Prostate gland (tissue), 2 donors: ENCODE results near the gene DPPA3. TPM values are rescaled to one million over a fixed set of nuclear protein-coding genes. Genes with fewer than 3 reads are reported as not detected.

ENCODE experiments used
- DNase-seq: peaks from one replicate; pipeline ENCODE4 v3.0.0-alpha.2; 2019; ENCODE audit warnings: low spot score
- H3K27ac ChIP-seq, 2 donors: fragments of 200-600 bp; sonication (generic); 2 replicates each; pipeline ENCODE4 v1.5.1; 2017 to 2019
- H3K27me3 ChIP-seq: fragments of 200-600 bp; sonication (generic); replicated peaks from 2 replicates; pipeline ENCODE4 v1.5.1; 2019; ENCODE audit not compliant: insufficient read depth
- H3K36me3 ChIP-seq, 2 donors: fragments of 200-600 bp; sonication (generic); 1 replicate in 1 of 2; 2 replicates in 1 of 2; pipeline versions ENCODE4 v1.5.1 to v1.8.1; 2017 to 2019
- H3K4me1 ChIP-seq: fragments of 200-600 bp; sonication (generic); replicated peaks from 2 replicates; pipeline ENCODE4 v1.5.1; 2019
- H3K4me3 ChIP-seq, 2 donors: fragments of 200-600 bp; sonication (generic); 2 replicates each; pipeline ENCODE4 v1.5.1; 2017 to 2019
- H3K9me3 ChIP-seq: fragments of 200-600 bp; sonication (generic); 2 replicates; pipeline ENCODE4 v1.5.1; 2017
- POLR2A ChIP-seq: fragments of 450-650 bp; IDR thresholded peaks from one replicate; pipeline ENCODE4 v1.6.1; 2016; ENCODE audit warnings: antibody characterized with exemption, mild to moderate bottlenecking
- POLR2AphosphoS5 ChIP-seq: sonication (generic); formaldehyde crosslinking; IDR thresholded peaks from one replicate; pipeline ENCODE4 v1.6.1; 2017; ENCODE audit warnings: antibody characterized with exemption
- WGBS: methylation state at CpG from one replicate; pipeline ENCODE4 v1.1.5; 2018; 5-methylcytosine and 5-hydroxymethylcytosine counted together
- intact Hi-C: fragments of 100-400 bp; cut with DNase I; formaldehyde crosslinking; loops from one replicate; pipeline ENCODE4 v1.14.2; 2022
- total RNA-seq, 2 donors: library from RNA; depleted of rRNA; stranded (reverse); fragments of >200 nt; gene quantifications; one replicate each; pipeline ENCODE4 v1.1.0, GENCODE V29; 2016
- TF ChIP-seq, protein P1 (sequence below), 4 experiments: fragments of 200-600 bp in 2 of 4; fragments of 450-650 bp in 2 of 4; sonication (generic) in 2 of 4; IDR thresholded peaks; 1 replicate in 3 of 4; 2 replicates in 1 of 4; pipeline ENCODE4 v1.5.1; 2016 to 2019; ENCODE audit warnings: antibody characterized with exemption in 4 of 4, mild to moderate bottlenecking in 2 of 4, moderate library complexity in 2 of 4

DPPA3 gene
- total RNA-seq, 2 donors from 2014 or later = 1.8 TPM; not detected in 1

DNA sequence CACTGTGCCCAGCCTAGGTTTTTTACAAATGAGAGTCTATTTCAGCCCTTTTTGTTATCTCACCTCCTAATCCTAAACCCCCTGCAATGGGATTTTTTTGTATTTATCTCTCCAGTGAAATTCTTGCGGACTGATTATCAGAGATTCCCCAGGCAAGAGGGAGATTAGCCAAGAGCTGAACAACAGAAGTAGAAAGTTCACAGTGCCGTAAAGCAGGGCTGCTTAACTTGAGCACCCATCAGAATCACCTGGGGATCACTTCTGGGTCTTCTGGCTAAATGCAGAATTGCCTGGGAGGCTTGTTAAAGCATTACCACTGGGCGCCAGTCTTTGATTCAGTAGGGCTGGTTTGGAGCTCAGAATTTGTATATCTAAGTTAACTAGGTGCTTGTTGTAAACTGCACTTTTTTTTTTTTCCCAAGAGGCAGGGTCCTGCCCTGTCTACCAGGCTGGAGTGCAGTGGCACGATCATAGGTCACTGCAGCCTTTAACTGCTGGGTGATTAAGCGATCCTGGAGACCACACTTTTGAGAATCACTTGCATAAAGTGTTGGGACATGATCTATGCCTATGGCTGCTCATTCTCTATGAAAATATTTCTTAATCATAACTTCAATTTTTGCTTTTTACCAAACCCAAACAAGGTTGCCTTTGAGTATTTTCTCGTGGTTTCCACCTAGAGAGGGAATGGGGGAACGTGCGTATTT, 1.1 kb upstream of the DPPA3 start:
- Histone ChIP-seq H3K4me3 (no peak overlapping the region), H3K36me3 (no peaks in the 10 kb centered on the region), H3K27me3 (no peaks in the 10 kb centered on the region), H3K4me1 (no peaks in the 10 kb centered on the region), H3K9me3 (no peaks in the 10 kb centered on the region), H3K27ac (no peak overlapping the region)
- WGBS = 47% methylated on average over 8 of the region's 8 CpGs
- intact Hi-C loops = no loop called here
- no peak for DNase-seq
- TF ChIP-seq POLR2AphosphoS5 = no peak
- TF ChIP-seq, protein P1, sequence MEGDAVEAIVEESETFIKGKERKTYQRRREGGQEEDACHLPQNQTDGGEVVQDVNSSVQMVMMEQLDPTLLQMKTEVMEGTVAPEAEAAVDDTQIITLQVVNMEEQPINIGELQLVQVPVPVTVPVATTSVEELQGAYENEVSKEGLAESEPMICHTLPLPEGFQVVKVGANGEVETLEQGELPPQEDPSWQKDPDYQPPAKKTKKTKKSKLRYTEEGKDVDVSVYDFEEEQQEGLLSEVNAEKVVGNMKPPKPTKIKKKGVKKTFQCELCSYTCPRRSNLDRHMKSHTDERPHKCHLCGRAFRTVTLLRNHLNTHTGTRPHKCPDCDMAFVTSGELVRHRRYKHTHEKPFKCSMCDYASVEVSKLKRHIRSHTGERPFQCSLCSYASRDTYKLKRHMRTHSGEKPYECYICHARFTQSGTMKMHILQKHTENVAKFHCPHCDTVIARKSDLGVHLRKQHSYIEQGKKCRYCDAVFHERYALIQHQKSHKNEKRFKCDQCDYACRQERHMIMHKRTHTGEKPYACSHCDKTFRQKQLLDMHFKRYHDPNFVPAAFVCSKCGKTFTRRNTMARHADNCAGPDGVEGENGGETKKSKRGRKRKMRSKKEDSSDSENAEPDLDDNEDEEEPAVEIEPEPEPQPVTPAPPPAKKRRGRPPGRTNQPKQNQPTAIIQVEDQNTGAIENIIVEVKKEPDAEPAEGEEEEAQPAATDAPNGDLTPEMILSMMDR (IDR thresholded peaks at IDR 0.05) = no peak
- no peak for TF ChIP-seq POLR2A

DNA sequence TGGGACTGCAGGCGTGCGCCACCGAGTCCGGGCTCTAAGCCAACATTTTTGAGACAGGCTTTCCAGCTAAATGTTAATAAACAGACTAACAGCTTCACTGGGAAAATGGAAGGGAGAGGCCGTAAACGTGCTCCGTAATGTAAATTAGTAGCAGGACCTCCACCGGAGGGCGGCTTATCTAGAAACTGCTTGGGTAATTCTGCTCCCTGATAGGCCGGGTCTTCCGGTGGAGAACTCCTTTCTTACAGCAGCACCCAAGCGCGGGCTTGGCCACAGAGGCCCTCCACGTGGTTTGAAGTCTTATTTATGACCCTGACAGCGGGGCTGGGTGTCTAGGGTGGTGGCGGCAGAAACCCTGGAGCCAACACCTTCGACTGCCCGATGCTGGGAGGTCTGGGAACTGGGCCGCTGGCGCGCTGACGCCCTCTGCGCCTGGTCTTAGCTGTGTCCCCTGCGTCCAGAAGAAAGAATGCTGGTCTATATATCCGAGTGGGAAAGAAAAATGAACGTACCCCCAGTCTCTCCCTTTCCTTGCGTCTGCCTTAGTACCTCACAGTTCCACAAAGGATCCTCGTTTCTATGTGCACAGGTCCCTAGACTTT, 1.7 kb downstream of the DPPA3 start:
- intact Hi-C loops = no loop called here
- Histone ChIP-seq H3K36me3 (no peaks in the 10 kb centered on the region), H3K4me3 (no peak overlapping the region), H3K27me3 (no peaks in the 10 kb centered on the region), H3K4me1 (no peaks in the 10 kb centered on the region), H3K9me3 (no peaks in the 10 kb centered on the region), H3K27ac (no peak overlapping the region)
- TF ChIP-seq POLR2A = no peak
- TF ChIP-seq, protein P1 (IDR thresholded peaks at IDR 0.05) = no peak
- WGBS = 91% methylated on average over 28 of the region's 28 CpGs
- DNase-seq = no peak

DNA sequence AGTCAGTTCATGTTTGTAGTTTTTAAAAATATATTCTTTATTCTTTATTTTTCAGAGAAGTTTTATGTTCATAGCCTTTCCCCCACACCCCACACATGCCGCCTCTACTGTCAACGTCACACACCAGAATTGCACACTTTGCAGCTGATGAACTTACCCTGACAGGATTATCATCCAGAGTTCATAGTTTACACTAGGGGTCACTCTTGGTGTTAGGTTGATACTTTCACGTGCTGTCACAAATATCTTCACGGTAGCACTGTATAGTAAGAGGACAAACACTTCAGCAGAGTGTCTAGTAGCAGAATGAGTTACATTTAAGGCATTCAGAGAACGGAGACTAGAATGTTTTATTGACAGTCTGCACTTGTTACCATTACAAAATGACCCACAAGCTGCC, 5.1 kb downstream of the DPPA3 start:
- WGBS = 12% methylated on average over 5 of the region's 5 CpGs
- no peak overlapping the region for H3K4me3 ChIP-seq
- H3K27ac ChIP-seq = no peak overlapping the region
- no peaks in the 10 kb centered on the region for H3K27me3 ChIP-seq
- H3K4me1 ChIP-seq = no peaks in the 10 kb centered on the region
- TF ChIP-seq POLR2AphosphoS5 = no peak
- intact Hi-C loops = no loop called here
- H3K9me3 ChIP-seq = no peaks in the 10 kb centered on the region
- no peak for DNase-seq
- no peaks in the 10 kb centered on the region for H3K36me3 ChIP-seq

DNA sequence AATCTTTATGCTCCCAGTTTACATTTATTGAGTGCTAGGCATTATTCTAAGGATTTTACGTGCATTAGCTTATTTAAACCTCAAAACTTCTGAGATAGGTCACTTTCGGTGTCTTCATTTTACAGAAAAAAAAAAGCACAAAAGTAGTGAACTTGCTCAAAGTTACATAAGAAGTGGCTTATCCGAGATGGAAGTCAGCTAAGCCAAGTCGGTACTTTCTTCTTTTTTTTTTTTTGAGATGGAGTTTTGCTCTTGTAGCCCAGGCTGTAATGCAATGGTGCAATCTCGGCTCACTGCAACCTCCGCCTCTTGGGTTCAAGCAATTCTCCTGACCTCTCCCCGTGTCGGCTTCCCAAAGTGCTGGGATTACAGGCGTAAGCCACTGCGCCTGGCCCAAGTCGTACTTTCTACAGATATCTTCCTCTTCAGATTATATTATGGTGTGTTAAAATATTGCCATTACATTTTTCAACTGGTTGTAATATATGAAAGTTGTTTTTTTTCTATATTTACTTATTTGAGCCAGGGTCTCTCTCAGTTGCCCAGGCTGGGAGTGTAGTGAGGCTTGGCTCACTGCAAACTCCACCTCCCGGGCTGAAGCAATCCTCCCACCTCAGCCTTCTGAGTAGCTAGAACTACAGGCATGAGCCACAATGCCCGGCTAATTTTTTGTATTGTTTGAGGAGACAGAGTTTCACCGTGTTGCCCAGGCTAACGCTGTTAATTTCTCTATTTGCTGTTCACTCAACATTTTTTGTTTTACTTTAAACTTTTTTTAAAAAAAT, 8.9 kb downstream of the DPPA3 start:
- Histone ChIP-seq H3K27ac (no peak overlapping the region), H3K4me1 (no peaks in the 10 kb centered on the region), H3K4me3 (no peak overlapping the region), H3K9me3 (no peaks in the 10 kb centered on the region), H3K36me3 (no peaks in the 10 kb centered on the region), H3K27me3 (no peaks in the 10 kb centered on the region)
- no peak for DNase-seq
- intact Hi-C loops = no loop called here
- 54% methylated on average over 15 of the region's 15 CpGs for WGBS
- TF ChIP-seq, protein P1 (IDR thresholded peaks at IDR 0.05) = no peak
- TF ChIP-seq POLR2AphosphoS5 (no peak), POLR2A (no peak)

DNA sequence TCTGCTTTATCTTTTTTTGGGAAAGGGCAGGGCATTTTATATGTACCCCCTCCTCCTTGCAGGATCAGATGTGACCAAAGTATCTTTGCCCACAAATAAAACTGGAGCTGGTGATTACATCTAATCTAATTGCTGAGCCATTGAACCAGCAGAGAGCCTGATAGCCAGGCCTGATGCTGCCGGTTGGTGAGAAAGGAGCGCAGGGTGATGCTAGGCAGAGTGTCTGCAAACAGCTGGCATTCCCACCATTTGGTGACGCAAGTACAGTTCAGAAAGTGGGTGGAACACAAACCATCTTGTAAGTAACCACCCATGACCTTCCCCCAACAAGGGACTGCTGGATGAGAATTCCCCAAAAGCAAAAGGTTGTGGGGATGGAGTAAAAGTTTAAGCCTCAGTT, 12.7 kb downstream of the DPPA3 start:
- H3K27ac ChIP-seq = no peak overlapping the region
- no peaks in the 10 kb centered on the region for H3K27me3 ChIP-seq
- H3K4me3 ChIP-seq = no peak overlapping the region
- H3K36me3 ChIP-seq = no peaks in the 10 kb centered on the region
- intact Hi-C loops = no loop called here
- no peaks in the 10 kb centered on the region for H3K4me1 ChIP-seq
- TF ChIP-seq POLR2A (no peak), POLR2AphosphoS5 (no peak)
- TF ChIP-seq, protein P1 (IDR thresholded peaks at IDR 0.05) = no peak
- no peak for DNase-seq
- H3K9me3 ChIP-seq = no peaks in the 10 kb centered on the region
- 55% methylated on average over 3 of the region's 3 CpGs for WGBS
